Measurements from ENCODE around the gene CTXND1.
"Not testable (repeated sequence)": the region's sequence is repeated elsewhere in the genome, so short reads cannot be mapped to it uniquely, and the experiment has no call there.

Gene CTXND1

GRCh38 chr15:80155378-80156175 is 96.4 kb downstream of the CTXND1 start:
- H3K36me3 ChIP-seq (ENCODE audit: control insufficient read depth in 1 of 2, insufficient read depth in 2 of 2, low read length in 2 of 2); H3K4me3 ChIP-seq (ENCODE audit: low read depth in 1 of 2, low read length in 2 of 2); H3K27ac ChIP-seq (ENCODE audit: low read length); H3K27me3 ChIP-seq (ENCODE audit: low read depth, low read length); H3K9me3 ChIP-seq (ENCODE audit: control insufficient read depth in 1 of 2, low read length in 2 of 2): not testable (repeated sequence)
- peaks cover 8 to 17% of the 10 kb centered on the region in 2 donors for H3K4me1 ChIP-seq (ENCODE audit: control insufficient read depth in 1 of 2, insufficient read depth in 2 of 2, low read length in 2 of 2)

GRCh38 chr15:80155001-80155377 is 97.0 kb downstream of the CTXND1 start:
- Histone ChIP-seq H3K4me1 (ENCODE audit: control insufficient read depth in 1 of 2, insufficient read depth in 2 of 2, low read length in 2 of 2) (peaks cover 8 to 11% of the 10 kb centered on the region in 2 donors), H3K4me3 (ENCODE audit: low read depth in 1 of 2, low read length in 2 of 2) (no peak overlapping the region), H3K9me3 (ENCODE audit: control insufficient read depth in 1 of 2, low read length in 2 of 2) (no peaks in the 10 kb centered on the region), H3K27ac (ENCODE audit: low read length) (no peak overlapping the region), H3K36me3 (ENCODE audit: control insufficient read depth in 1 of 2, insufficient read depth in 2 of 2, low read length in 2 of 2) (peaks cover 2 to 4% of the 10 kb centered on the region in 2 donors), H3K27me3 (ENCODE audit: low read depth, low read length) (no peaks in the 10 kb centered on the region)

- Histone ChIP-seq H3K4me1 (ENCODE audit: control insufficient read depth in 1 of 2, insufficient read depth in 2 of 2, low read length in 2 of 2) (peaks cover 8 to 11% of the 10 kb centered on the region in 2 donors), H3K4me3 (ENCODE audit: low read depth in 1 of 2, low read length in 2 of 2) (no peak overlapping the region), H3K27ac (ENCODE audit: low read length) (no peak overlapping the region)
These were observed 97.7 kb downstream of the CTXND1 start for GRCh38 chr15:80154336-80154735.

DNA sequence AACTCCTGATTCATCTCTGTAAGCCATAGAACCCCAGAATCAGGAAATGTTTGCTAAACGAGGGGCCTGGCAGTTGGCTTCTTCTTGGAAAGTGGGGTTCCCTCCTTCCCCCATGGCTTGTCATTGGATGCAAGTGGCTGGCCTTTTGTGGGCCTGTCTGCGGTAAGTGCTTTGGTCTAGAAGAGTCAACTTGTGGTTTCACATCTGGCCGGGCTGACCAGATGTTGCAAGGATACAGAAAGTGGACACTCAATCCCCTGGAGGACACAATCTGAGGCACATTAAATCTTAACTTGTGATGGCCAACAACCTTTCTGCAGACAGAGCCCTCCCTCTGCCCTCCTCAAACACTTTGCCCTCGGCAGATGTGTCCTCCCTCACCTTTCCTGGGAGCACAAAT is 98.1 kb downstream of the CTXND1 start:
- Histone ChIP-seq H3K4me3 (ENCODE audit: low read depth in 1 of 2, low read length in 2 of 2) (peak overlapping the region in 1 of 2 donors; percentile 72), H3K27ac (ENCODE audit: low read length) (no peak overlapping the region), H3K36me3 (ENCODE audit: control insufficient read depth in 1 of 2, insufficient read depth in 2 of 2, low read length in 2 of 2) (no peaks in the 10 kb centered on the region), H3K4me1 (ENCODE audit: control insufficient read depth in 1 of 2, insufficient read depth in 2 of 2, low read length in 2 of 2) (peaks cover 8 to 11% of the 10 kb centered on the region in 2 donors), H3K9me3 (ENCODE audit: control insufficient read depth in 1 of 2, low read length in 2 of 2) (no peaks in the 10 kb centered on the region), H3K27me3 (ENCODE audit: low read depth, low read length) (no peaks in the 10 kb centered on the region)

More at GRCh38 chr15:80154336-80154735, 97.7 kb downstream of the CTXND1 start:
- Histone ChIP-seq H3K36me3 (ENCODE audit: control insufficient read depth in 1 of 2, insufficient read depth in 2 of 2, low read length in 2 of 2) (no peaks in the 10 kb centered on the region), H3K9me3 (ENCODE audit: control insufficient read depth in 1 of 2, low read length in 2 of 2) (no peaks in the 10 kb centered on the region), H3K27me3 (ENCODE audit: low read depth, low read length) (no peaks in the 10 kb centered on the region)

DNA sequence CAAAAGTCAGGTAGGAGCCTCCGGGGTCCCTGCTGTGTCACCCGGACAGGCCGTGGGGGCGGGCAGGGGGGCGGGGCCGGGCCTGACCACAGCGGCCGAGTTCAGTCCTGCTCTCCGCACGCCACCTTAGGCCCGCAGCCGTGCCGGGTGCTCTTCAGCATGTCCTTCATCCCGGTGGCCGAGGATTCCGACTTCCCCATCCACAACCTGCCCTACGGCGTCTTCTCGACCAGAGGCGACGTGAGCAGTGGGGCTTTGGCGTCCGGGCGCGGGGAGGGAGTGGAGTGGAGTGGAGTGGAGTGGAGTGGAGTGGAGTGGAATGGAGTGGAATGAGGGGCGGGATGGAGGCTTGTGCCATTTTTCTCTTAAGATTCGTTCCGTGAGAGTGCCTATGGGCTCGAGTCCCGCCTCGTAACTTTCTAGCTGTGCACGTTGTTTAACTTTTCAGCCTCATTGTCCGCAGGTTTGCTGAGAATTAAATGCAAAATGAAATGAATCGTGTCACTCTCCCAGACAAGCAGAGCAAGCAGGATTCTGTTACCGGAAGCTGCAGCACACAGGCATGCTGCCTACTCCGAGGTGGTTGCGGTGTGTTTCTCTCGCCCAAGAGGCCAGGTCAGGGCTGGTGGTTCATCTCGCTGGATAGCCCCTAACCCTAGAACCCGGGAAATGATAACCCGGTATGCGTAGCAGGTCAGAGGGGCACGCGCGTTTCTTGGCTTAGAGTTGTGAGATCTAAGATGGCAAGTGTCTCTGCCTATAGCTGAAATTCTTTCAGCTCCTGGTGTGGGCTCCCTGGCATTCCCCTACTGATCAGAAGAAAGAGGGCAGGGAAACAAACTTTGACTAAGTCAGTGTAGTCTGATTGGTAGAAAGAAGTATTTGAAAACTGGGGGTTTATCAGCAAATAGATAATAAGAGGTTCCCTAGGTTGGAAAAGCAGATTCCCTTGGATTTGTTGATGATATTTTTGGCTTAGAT is 98.8 kb downstream of the CTXND1 start, which contains the start of gene FAH:
Gene FAH (plus strand): TSS at position 104 of the 981 bp plus-strand sequence. CDS start 56 bp downstream, at position 160.
- Histone ChIP-seq H3K4me1 (ENCODE audit: control insufficient read depth in 1 of 2, insufficient read depth in 2 of 2, low read length in 2 of 2) (peaks cover 8 to 11% of the 10 kb centered on the region in 2 donors), H3K36me3 (ENCODE audit: control insufficient read depth in 1 of 2, insufficient read depth in 2 of 2, low read length in 2 of 2) (no peaks in the 10 kb centered on the region), H3K4me3 (ENCODE audit: low read depth in 1 of 2, low read length in 2 of 2) (peak within 1 kb of the TSS; percentile 72 to 81), H3K27me3 (ENCODE audit: low read depth, low read length) (no peaks in the 10 kb centered on the region), H3K9me3 (ENCODE audit: control insufficient read depth in 1 of 2, low read length in 2 of 2) (no peaks in the 10 kb centered on the region), H3K27ac (ENCODE audit: low read length) (peak within 1 kb of the TSS; percentile 72)

DNA sequence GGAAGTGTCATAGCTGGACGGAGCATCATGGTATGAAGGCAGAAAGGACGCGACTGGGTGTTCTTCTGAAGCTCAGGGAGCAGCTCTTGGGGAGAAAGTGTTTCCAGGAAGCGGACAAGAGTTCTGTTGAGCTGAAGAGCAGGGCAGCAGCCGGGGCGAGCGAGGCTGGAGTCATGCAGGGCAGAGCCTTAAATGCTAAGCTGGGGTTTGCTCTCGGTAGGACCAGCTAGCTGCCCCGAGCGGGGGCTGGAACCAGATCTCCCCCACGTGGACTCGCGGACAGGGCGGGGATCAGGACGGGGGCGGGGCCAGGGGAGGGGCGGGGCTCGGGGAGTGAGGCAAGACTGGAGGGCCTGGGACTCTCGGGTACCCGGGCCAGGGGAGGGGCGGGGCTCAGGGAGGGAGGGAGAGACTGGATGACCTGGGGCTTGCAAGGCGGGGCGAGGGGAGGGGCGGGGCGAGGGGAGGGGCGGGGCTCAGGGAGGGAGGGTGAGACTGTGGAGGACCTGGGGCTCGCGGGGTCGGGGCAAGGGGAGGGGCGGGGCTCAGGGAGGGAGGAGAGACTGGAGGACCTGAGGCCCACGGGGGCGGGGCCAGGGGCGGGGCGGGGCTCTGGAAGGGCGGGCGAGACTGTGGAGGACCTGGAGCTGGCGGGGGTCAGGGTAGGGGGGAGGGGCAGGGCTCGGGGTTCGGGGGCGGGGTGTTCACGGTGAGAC is 99.7 kb downstream of the CTXND1 start:
- Histone ChIP-seq H3K9me3 (ENCODE audit: control insufficient read depth in 1 of 2, low read length in 2 of 2) (no peaks in the 10 kb centered on the region), H3K27ac (ENCODE audit: low read length) (peak overlapping the region; percentile 72), H3K4me1 (ENCODE audit: control insufficient read depth in 1 of 2, insufficient read depth in 2 of 2, low read length in 2 of 2) (peaks cover 8 to 11% of the 10 kb centered on the region in 2 donors), H3K36me3 (ENCODE audit: control insufficient read depth in 1 of 2, insufficient read depth in 2 of 2, low read length in 2 of 2) (no peaks in the 10 kb centered on the region), H3K27me3 (ENCODE audit: low read depth, low read length) (no peaks in the 10 kb centered on the region), H3K4me3 (ENCODE audit: low read depth in 1 of 2, low read length in 2 of 2) (peak overlapping the region; percentile 57 to 81)

GRCh38 chr15:80151576-80151975 is 100.4 kb downstream of the CTXND1 start:
- Histone ChIP-seq H3K4me3 (ENCODE audit: low read depth in 1 of 2, low read length in 2 of 2) (peak overlapping the region in 1 of 2 donors; percentile 54), H3K36me3 (ENCODE audit: control insufficient read depth in 1 of 2, insufficient read depth in 2 of 2, low read length in 2 of 2) (no peaks in the 10 kb centered on the region), H3K27me3 (ENCODE audit: low read depth, low read length) (no peaks in the 10 kb centered on the region), H3K4me1 (ENCODE audit: control insufficient read depth in 1 of 2, insufficient read depth in 2 of 2, low read length in 2 of 2) (peaks cover 8 to 11% of the 10 kb centered on the region in 2 donors), H3K9me3 (ENCODE audit: control insufficient read depth in 1 of 2, low read length in 2 of 2) (no peaks in the 10 kb centered on the region), H3K27ac (ENCODE audit: low read length) (no peak overlapping the region)

- Histone ChIP-seq H3K4me3 (ENCODE audit: low read depth in 1 of 2, low read length in 2 of 2) (no peak overlapping the region), H3K27ac (ENCODE audit: low read length) (no peak overlapping the region), H3K9me3 (ENCODE audit: control insufficient read depth in 1 of 2, low read length in 2 of 2) (no peaks in the 10 kb centered on the region), H3K36me3 (ENCODE audit: control insufficient read depth in 1 of 2, insufficient read depth in 2 of 2, low read length in 2 of 2) (no peaks in the 10 kb centered on the region), H3K4me1 (ENCODE audit: control insufficient read depth in 1 of 2, insufficient read depth in 2 of 2, low read length in 2 of 2) (peaks cover 8 to 11% of the 10 kb centered on the region in 2 donors), H3K27me3 (ENCODE audit: low read depth, low read length) (no peaks in the 10 kb centered on the region)
These were observed 100.9 kb downstream of the CTXND1 start for GRCh38 chr15:80151148-80151547.

Measured in muscle layer of duodenum (tissue), 2 donors.